ENCODE data around the gene ZCCHC14. TPM values are rescaled to one million over a fixed set of nuclear protein-coding genes. Genes with fewer than 3 reads are reported as not detected.

ZCCHC14 gene
- total and polyA plus RNA-seq, 10 of the 15 experiments (the other 5 are each of a cell fraction or from before 2014, with no cell fraction given) = 0.02 to 0.26 (median 0.05) TPM; not detected in 3

DNA sequence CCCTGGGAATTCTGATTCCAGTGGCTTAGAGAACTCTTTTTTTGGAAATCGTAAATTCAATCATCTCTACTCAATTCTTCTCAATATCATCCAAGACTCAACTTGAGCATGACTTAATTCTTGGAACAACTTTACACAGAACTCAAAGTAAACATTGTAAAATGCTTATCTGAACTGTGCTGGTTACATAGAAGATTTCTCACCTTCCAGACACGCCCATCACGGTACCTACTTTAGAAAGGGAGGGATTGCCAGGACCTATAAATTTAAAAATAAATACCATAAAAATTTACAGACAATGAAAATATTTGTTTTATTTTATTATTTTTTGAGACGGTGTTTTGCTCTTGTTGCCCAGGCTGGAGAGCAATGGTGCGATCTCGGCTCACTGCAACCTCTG, 74.2 kb downstream of the ZCCHC14 start:
- ATAC-seq = no peak
- Histone ChIP-seq H3K27me3 (replicated peaks in 1 of 2; ENCODE audit: control insufficient read depth in 2 of 2, insufficient read depth in 2 of 2, low read length in 1 of 2) (peaks cover 0 to 2% of the 10 kb centered on the region in 2 experiments; a peak in 1 of 4 replicates), H3K27ac (ENCODE audit: control insufficient read depth, insufficient read depth) (no peak overlapping the region), H3K9me3 (replicated peaks; ENCODE audit: control insufficient read depth, insufficient read depth, low read length) (no peaks in the 10 kb centered on the region; the same call in 2 of the 3 replicates), H3K9ac (ENCODE audit: control insufficient read depth, insufficient read depth, low read length) (no peak overlapping the region), H3K4me2 (ENCODE audit: control insufficient read depth, insufficient read depth) (no peak overlapping the region), H4K20me1 (ENCODE audit: control insufficient read depth, insufficient read depth) (no peaks in the 10 kb centered on the region), H3K79me2 (ENCODE audit: control insufficient read depth, insufficient read depth, low read length) (no peaks in the 10 kb centered on the region), H3K4me3 (no peak overlapping the region), H2AFZ (ENCODE audit: control insufficient read depth, low read depth, low read length) (no peak overlapping the region), H3K36me3 (ENCODE audit: control insufficient read depth in 2 of 2, insufficient read depth in 2 of 2, low read length in 1 of 2) (no peaks in the 10 kb centered on the region), H3K4me1 (ENCODE audit: control insufficient read depth, insufficient read depth, low read length) (no peaks in the 10 kb centered on the region)
- TF ChIP-seq MTA3 (IDR thresholded peaks at IDR 0.05; ENCODE audit: borderline replicate concordance, low read length) (no peak), PRDM15 (CRISPR knock-in tag; IDR thresholded peaks at IDR 0.05) (no peak)
- in situ Hi-C loops (cut with MboI) (no loop called here), intact Hi-C loops (cut with micrococcal nuclease; ENCODE audit: unreplicated experiment) (loop anchor here (5.0 kb wide), 1 partner anchor 219 kb away; no protein-coding TSS in a partner anchor)
- POLR2A ChIA-PET = no interaction called here
- 40% methylated on average over 6 of the region's 6 CpGs for WGBS (ENCODE audit: insufficient coverage, insufficient replicate concordance, low lambda C conversion rate, missing lambda C conversion rate)
- DNase-seq (ENCODE audit: low read depth, low spot score) = no peak
- RAD21 ChIA-PET (ENCODE audit: unreplicated experiment) = no interaction called here
- CTCF ChIA-PET = no interaction called here
- no peak for FAIRE-seq
- SMC1A ChIA-PET (ENCODE audit: uncharacterized antibody, unreplicated experiment) = no interaction called here
- BruUV-seq (replicated peaks) = no TSS peak

GRCh38 chr16:87418216-87418615, 74.6 kb downstream of the ZCCHC14 start:
- peaks cover 0 to 2% of the 10 kb centered on the region in 2 experiments; a peak in 1 of 4 replicates for H3K27me3 ChIP-seq (replicated peaks in 1 of 2; ENCODE audit: control insufficient read depth in 2 of 2, insufficient read depth in 2 of 2, low read length in 1 of 2)
- ATAC-seq (no peak), FAIRE-seq (no peak), DNase-seq (ENCODE audit: low read depth, low spot score) (no peak)
- H3K9ac ChIP-seq (ENCODE audit: control insufficient read depth, insufficient read depth, low read length) = no peak overlapping the region
- ChIA-PET SMC1A (ENCODE audit: uncharacterized antibody, unreplicated experiment) (no interaction called here), CTCF (no interaction called here), RAD21 (ENCODE audit: unreplicated experiment) (no interaction called here), POLR2A (no interaction called here)
- H3K9me3 ChIP-seq (replicated peaks; ENCODE audit: control insufficient read depth, insufficient read depth, low read length) = no peaks in the 10 kb centered on the region; the same call in 2 of the 3 replicates
- no peaks in the 10 kb centered on the region for H3K4me1 ChIP-seq (ENCODE audit: control insufficient read depth, insufficient read depth, low read length)
- BruUV-seq (replicated peaks) = no TSS peak
- no peak overlapping the region for H3K4me3 ChIP-seq
- in situ Hi-C loops (cut with MboI) = no loop called here
- H4K20me1 ChIP-seq (ENCODE audit: control insufficient read depth, insufficient read depth) = no peaks in the 10 kb centered on the region
- no peaks in the 10 kb centered on the region for H3K36me3 ChIP-seq (ENCODE audit: control insufficient read depth in 2 of 2, insufficient read depth in 2 of 2, low read length in 1 of 2)
- no peak overlapping the region for H3K27ac ChIP-seq (ENCODE audit: control insufficient read depth, insufficient read depth)
- H3K79me2 ChIP-seq (ENCODE audit: control insufficient read depth, insufficient read depth, low read length) = no peaks in the 10 kb centered on the region
- H3K4me2 ChIP-seq (ENCODE audit: control insufficient read depth, insufficient read depth) = no peak overlapping the region
- intact Hi-C loops (cut with micrococcal nuclease; ENCODE audit: unreplicated experiment) = loop anchor here (5.0 kb wide), 1 partner anchor 219 kb away; no protein-coding TSS in a partner anchor
- 74% methylated on average over 18 of the region's 18 CpGs for WGBS (ENCODE audit: insufficient coverage, insufficient replicate concordance, low lambda C conversion rate, missing lambda C conversion rate)
- H2AFZ ChIP-seq (ENCODE audit: control insufficient read depth, low read depth, low read length) = no peak overlapping the region
- TF ChIP-seq SIX5 (IDR thresholded peaks at IDR 0.05; ENCODE audit: low read depth, low read length, severe bottlenecking) = no peak
- no peak for TF ChIP-seq HCFC1 (IDR thresholded peaks at IDR 0.05; ENCODE audit: low read length)
- no peak for TF ChIP-seq NKRF (conservative IDR thresholded peaks at IDR 0.05)
- no peak for TF ChIP-seq FOXK2 (IDR thresholded peaks at IDR 0.05)
- no peak for TF ChIP-seq MXI1 (IDR thresholded peaks at IDR 0.05; ENCODE audit: low read depth, low read length)
- TF ChIP-seq MEF2A (IDR thresholded peaks at IDR 0.05; ENCODE audit: insufficient read depth, low read depth, low read length) = no peak
- no peak for TF ChIP-seq RELB (IDR thresholded peaks at IDR 0.05; ENCODE audit: low read depth)
- TF ChIP-seq ATF7 (IDR thresholded peaks at IDR 0.05; ENCODE audit: low read depth) = no peak
- no peak for TF ChIP-seq NR2C2 (IDR thresholded peaks at IDR 0.05; ENCODE audit: borderline replicate concordance, control insufficient read depth, insufficient read length, low read depth)
